B cell (primary cell): ENCODE results near the gene DNM1. TPM values are rescaled to one million over a fixed set of nuclear protein-coding genes. Genes with fewer than 3 reads are reported as not detected.

Source experiments
- ATAC-seq: fragments of 200-7000 bp; cut with Tn5 transposase; one replicate; pipeline ENCODE4 v1.10.0; 2021; ENCODE audit warnings: low read depth, mild to moderate bottlenecking, moderate number of reproducible peaks, moderate library complexity
- CTCF ChIA-PET: fragments of 350-600 bp; sonication (Branson Sonifier 250); formaldehyde crosslinking; loops from one replicate; lab custom pipeline; 2021; ENCODE audit warnings: antibody characterized with exemption, inconsistent platforms; lab: Charles Lee
- POLR2A ChIA-PET: fragments of 350-600 bp; sonication (Branson Sonifier 250); formaldehyde crosslinking; loops from one replicate; lab custom pipeline; 2021; ENCODE audit warnings: antibody characterized with exemption; lab: Charles Lee
- DNase-seq: peaks from one replicate; pipeline ENCODE4 v3.0.0; 2013
- H2AFZ ChIP-seq: 2 replicates; pipeline ENCODE4 v1.6.1; 2012; ENCODE audit warnings: mild to moderate bottlenecking, low read depth, low read length; ENCODE audit not compliant: insufficient read depth, poor library complexity, severe bottlenecking
- H3K27ac ChIP-seq, 2 donors: 1 replicate in 1 of 2; 2 replicates in 1 of 2; pipeline ENCODE4 v1.5.1; 2012 to 2013; ENCODE audit warnings: low read length in 2 of 2, mild to moderate bottlenecking in 2 of 2, moderate library complexity in 1 of 2
- H3K27me3 ChIP-seq, 4 experiments: fragments of 200-600 bp in 1 of 4; sonication (generic) in 1 of 4; replicated peaks in 1 of 4; 1 replicate in 2 of 4; 2 replicates in 2 of 4; pipeline versions ENCODE4 v1.6.1 to v1.7.0; 2013 to 2016; ENCODE audit warnings: low read length in 3 of 4, mild to moderate bottlenecking in 2 of 4, mixed read lengths in 1 of 4, moderate library complexity in 1 of 4; ENCODE audit not compliant: insufficient read depth in 4 of 4, control insufficient read depth in 3 of 4; ENCODE audit errors: control extremely low read depth in 1 of 4
- H3K36me3 ChIP-seq, 2 experiments: replicated peaks in 1 of 2; 1 replicate in 1 of 2; 2 replicates in 1 of 2; pipeline versions ENCODE4 v1.6.1 to v1.7.1; 2013; ENCODE audit warnings: low read length in 1 of 2; ENCODE audit not compliant: insufficient read depth in 2 of 2, control insufficient read depth in 1 of 2; ENCODE audit errors: control extremely low read depth in 1 of 2, extremely low read depth in 1 of 2
- H3K4me1 ChIP-seq, 2 donors: fragments of 200-600 bp in 1 of 2; sonication (generic) in 1 of 2; 1 replicate in 1 of 2; 2 replicates in 1 of 2; pipeline versions ENCODE4 v1.5.1 to v1.6.1; 2013 to 2017; ENCODE audit warnings: low read length in 2 of 2; ENCODE audit not compliant: control insufficient read depth in 2 of 2, insufficient read depth in 2 of 2
- H3K4me2 ChIP-seq: replicated peaks from 2 replicates; pipeline ENCODE3; 2012; ENCODE audit warnings: mild to moderate bottlenecking, low read depth, low read length; ENCODE audit not compliant: poor library complexity, severe bottlenecking
- H3K4me3 ChIP-seq, 5 experiments: fragments of 200-600 bp in 1 of 5; sonication (generic) in 1 of 5; 1 replicate in 3 of 5; 2 replicates in 2 of 5; pipeline versions ENCODE4 v1.5.1 to v1.7.0; 2011 to 2016; ENCODE audit warnings: low read length in 4 of 5, mild to moderate bottlenecking in 4 of 5, low read depth in 2 of 5, control low read depth in 1 of 5, moderate library complexity in 1 of 5; ENCODE audit not compliant: insufficient read depth in 1 of 5; ENCODE audit errors: control extremely low read depth in 1 of 5, extremely low read depth in 1 of 5
- H3K79me2 ChIP-seq: fragments of 200-600 bp; sonication (generic); one replicate; pipeline ENCODE4 v1.6.0; 2016; ENCODE audit warnings: low read length; ENCODE audit not compliant: control insufficient read depth, insufficient read depth
- H3K9ac ChIP-seq: fragments of 200-600 bp; sonication (generic); 2 replicates; pipeline ENCODE4 v1.6.1; 2017; ENCODE audit warnings: mild to moderate bottlenecking, low read length, moderate library complexity
- H3K9me3 ChIP-seq, 3 donors: one replicate each; pipeline versions ENCODE4 v1.6.1 to v1.7.1; 2013; ENCODE audit warnings: low read length in 2 of 3; ENCODE audit not compliant: control insufficient read depth in 2 of 3, insufficient read depth in 1 of 3; ENCODE audit errors: control extremely low read depth in 1 of 3
- H4K20me1 ChIP-seq: 2 replicates; pipeline ENCODE4 v1.6.0; 2012; ENCODE audit warnings: mild to moderate bottlenecking, low read length; ENCODE audit not compliant: insufficient read depth, control insufficient read depth, poor library complexity, severe bottlenecking
- H3K27ac Mint-ChIP-seq: one replicate; pipeline ENCODE4 v1.8.0; 2021; ENCODE audit warnings: mixed read lengths
- H3K27me3 Mint-ChIP-seq: one replicate; pipeline ENCODE4 v1.8.0; 2021; ENCODE audit warnings: mixed read lengths
- H3K4me1 Mint-ChIP-seq: one replicate; pipeline ENCODE4 v1.8.0; 2021; ENCODE audit warnings: mixed read lengths
- H3K4me3 Mint-ChIP-seq: one replicate; pipeline ENCODE4 v1.8.0; 2021; ENCODE audit warnings: mixed read lengths
- H3K9me3 Mint-ChIP-seq: one replicate; pipeline ENCODE4 v1.8.0; 2022; ENCODE audit warnings: mixed read lengths; ENCODE audit not compliant: insufficient read depth
- EZH2 ChIP-seq: IDR thresholded peaks from 2 replicates; pipeline ENCODE4 v1.6.1; 2012; ENCODE audit warnings: borderline replicate concordance, low read depth, mild to moderate bottlenecking, moderate library complexity, low read length; ENCODE audit not compliant: insufficient read depth, poor library complexity, severe bottlenecking
- WGBS: methylation state at CpG from one replicate; pipeline ENCODE4 v1.1.5; 2013; ENCODE audit warnings: missing lambda C conversion rate; ENCODE audit not compliant: insufficient coverage; 5-methylcytosine and 5-hydroxymethylcytosine counted together
- intact Hi-C: fragments of 100-400 bp; cut with micrococcal nuclease; formaldehyde crosslinking; loops from one replicate; pipeline ENCODE4 v1.10.0; 2022
- polyA plus RNA-seq: library from polyadenylated mRNA; depleted of rRNA; stranded (reverse); fragments of >200 nt; gene quantifications from 2 replicates; pipeline ENCODE4 v1.2.3, GENCODE V29; 2012
- total RNA-seq, 2 donors: library from RNA; stranded (reverse); fragments of 120-200 nt in 1 of 2; gene quantifications; 1 replicate in 1 of 2; 2 replicates in 1 of 2; pipeline versions ENCODE4 v1.2.3 to v1.2.4, GENCODE V29; 2013 to 2022
- TF ChIP-seq, protein P1 (sequence below): fragments of 200-600 bp; IDR thresholded peaks from one replicate; pipeline ENCODE4 v1.8.0; 2022; ENCODE audit warnings: antibody characterized with exemption, mild to moderate bottlenecking

The DNM1 gene
- total and polyA plus RNA-seq, 2 donors (not counting 1 experiment from before 2014, with no cell fraction given): 0.63 to 1.3 TPM

DNA sequence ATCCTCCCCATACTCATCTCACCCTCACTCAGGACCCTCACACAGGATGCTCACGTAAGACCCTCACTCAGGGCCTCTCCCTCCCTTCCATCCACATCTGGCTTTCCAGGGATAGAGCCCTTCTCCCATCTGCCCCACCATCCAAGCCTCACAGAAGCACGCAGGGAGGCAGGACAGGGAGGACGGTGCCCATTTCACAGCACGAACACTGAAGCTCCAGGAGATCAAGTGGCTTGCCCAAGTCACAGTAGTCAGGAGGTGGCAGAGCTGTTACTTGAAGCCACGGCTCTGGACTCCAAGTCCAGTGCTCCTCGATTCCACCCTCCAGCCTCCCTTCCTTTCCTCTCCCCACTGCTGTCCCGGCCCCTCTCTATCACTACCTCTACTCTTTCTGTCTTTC, 21.7 kb downstream of the DNM1 start:
- Mint-ChIP-seq H3K4me3 (no peak overlapping the region), H3K27me3 (peaks cover 3% of the 10 kb centered on the region), H3K27ac (no peak overlapping the region), H3K4me1 (no peaks in the 10 kb centered on the region), H3K9me3 (no peaks in the 10 kb centered on the region)
- Histone ChIP-seq H3K4me3 (no peak overlapping the region), H3K4me2 (no peak overlapping the region), H3K9me3 (peaks cover 0 to 3% (median 0%) of the 10 kb centered on the region in 3 donors), H2AFZ (no peak overlapping the region), H3K27me3 (no peaks in the 10 kb centered on the region), H4K20me1 (no peaks in the 10 kb centered on the region), H3K27ac (no peak overlapping the region), H3K4me1 (no peaks in the 10 kb centered on the region), H3K9ac (no peak overlapping the region), H3K36me3 (no peaks in the 10 kb centered on the region), H3K79me2 (no peaks in the 10 kb centered on the region)
- WGBS: 90% methylated on average over 5 of the region's 7 CpGs
- ATAC-seq (no peak), DNase-seq (no peak)
- no peak for TF ChIP-seq EZH2
- TF ChIP-seq, protein P1, sequence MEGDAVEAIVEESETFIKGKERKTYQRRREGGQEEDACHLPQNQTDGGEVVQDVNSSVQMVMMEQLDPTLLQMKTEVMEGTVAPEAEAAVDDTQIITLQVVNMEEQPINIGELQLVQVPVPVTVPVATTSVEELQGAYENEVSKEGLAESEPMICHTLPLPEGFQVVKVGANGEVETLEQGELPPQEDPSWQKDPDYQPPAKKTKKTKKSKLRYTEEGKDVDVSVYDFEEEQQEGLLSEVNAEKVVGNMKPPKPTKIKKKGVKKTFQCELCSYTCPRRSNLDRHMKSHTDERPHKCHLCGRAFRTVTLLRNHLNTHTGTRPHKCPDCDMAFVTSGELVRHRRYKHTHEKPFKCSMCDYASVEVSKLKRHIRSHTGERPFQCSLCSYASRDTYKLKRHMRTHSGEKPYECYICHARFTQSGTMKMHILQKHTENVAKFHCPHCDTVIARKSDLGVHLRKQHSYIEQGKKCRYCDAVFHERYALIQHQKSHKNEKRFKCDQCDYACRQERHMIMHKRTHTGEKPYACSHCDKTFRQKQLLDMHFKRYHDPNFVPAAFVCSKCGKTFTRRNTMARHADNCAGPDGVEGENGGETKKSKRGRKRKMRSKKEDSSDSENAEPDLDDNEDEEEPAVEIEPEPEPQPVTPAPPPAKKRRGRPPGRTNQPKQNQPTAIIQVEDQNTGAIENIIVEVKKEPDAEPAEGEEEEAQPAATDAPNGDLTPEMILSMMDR: no peak
- intact Hi-C loops: no loop called here
- ChIA-PET CTCF (interaction anchor here (1.0 kb wide), 1 partner anchor 24 kb away, joined by 3 read pairs; no protein-coding TSS in a partner anchor), POLR2A (no interaction called here)

DNA sequence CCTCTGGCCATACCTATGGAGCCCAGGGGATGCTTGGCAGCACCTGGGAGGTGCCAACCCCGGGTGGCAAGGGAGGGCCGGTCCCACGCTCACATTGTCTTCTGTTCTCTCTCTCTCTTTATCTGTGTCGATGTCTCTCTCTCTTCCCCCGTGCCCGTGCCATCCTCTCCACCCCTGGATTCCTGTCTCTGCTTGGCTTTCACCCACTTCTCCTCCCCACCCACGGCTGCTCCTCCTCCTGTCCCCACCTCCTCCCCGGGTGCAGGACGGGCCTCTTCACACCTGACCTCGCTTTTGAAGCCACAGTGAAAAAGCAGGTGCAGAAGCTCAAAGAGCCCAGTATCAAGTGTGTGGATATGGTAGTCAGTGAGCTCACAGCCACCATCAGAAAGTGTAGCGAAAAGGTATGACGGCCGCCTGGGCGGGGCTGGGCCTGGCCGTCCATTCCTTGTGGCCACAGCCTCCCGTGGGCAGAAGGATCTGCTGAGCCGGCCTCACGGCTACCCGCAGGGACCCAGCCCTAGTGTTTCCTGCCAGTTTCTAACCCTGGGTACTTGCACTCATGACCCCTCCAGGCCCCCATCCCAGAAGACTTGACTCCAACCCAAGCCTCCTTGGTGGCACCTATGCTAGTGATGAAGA, 22.7 kb downstream of the DNM1 start:
- Histone ChIP-seq H3K79me2 (no peaks in the 10 kb centered on the region), H3K9ac (no peak overlapping the region), H3K4me2 (no peak overlapping the region), H3K4me3 (no peak overlapping the region), H3K27me3 (no peaks in the 10 kb centered on the region), H3K36me3 (no peaks in the 10 kb centered on the region), H3K9me3 (peaks cover 0 to 3% (median 0%) of the 10 kb centered on the region in 3 donors), H3K4me1 (no peaks in the 10 kb centered on the region), H3K27ac (no peak overlapping the region), H4K20me1 (no peaks in the 10 kb centered on the region), H2AFZ (no peak overlapping the region)
- Mint-ChIP-seq H3K27me3 (peaks cover 3% of the 10 kb centered on the region), H3K4me1 (no peaks in the 10 kb centered on the region), H3K4me3 (no peak overlapping the region), H3K27ac (no peak overlapping the region), H3K9me3 (no peaks in the 10 kb centered on the region)
- ATAC-seq (no peak), DNase-seq (no peak)
- TF ChIP-seq, protein P1: no peak
- no peak for TF ChIP-seq EZH2
- 92% methylated on average over 13 of the region's 19 CpGs for WGBS
- intact Hi-C loops: no loop called here
- ChIA-PET CTCF (no interaction called here), POLR2A (no interaction called here)
